DND-41 (cell line): Measurements from ENCODE around the gene FOXO3.

Experiments used
- ATAC-seq: fragments of 200-7000 bp; cut with Tn5 transposase; 3 replicates; pipeline ENCODE4 v1.9.1; 2021; ENCODE audit warnings: low read depth; ENCODE audit not compliant: insufficient read depth
- DNase-seq: peaks from one replicate; pipeline ENCODE4 v3.0.0-alpha.2; 2020
- H2AFZ ChIP-seq: 2 replicates; pipeline ENCODE4 v1.6.0; 2012; ENCODE audit warnings: low read depth, low read length
- H3K27ac ChIP-seq: 2 replicates; pipeline ENCODE4 v1.5.1; 2012; ENCODE audit warnings: low read length, inconsistent platforms
- H3K27me3 ChIP-seq: fragments of 200-600 bp; sonication (generic); 2 replicates; pipeline ENCODE4 v1.6.0; 2012; ENCODE audit warnings: low read length, mild to moderate bottlenecking, inconsistent platforms; ENCODE audit not compliant: insufficient read depth, poor library complexity
- H3K36me3 ChIP-seq: 2 replicates; pipeline ENCODE4 v1.5.1; 2012; ENCODE audit warnings: low read length, inconsistent platforms; ENCODE audit not compliant: insufficient read depth
- H3K4me1 ChIP-seq: 2 replicates; pipeline ENCODE4 v1.5.1; 2012; ENCODE audit warnings: mild to moderate bottlenecking, low read length; ENCODE audit not compliant: insufficient read depth
- H3K4me2 ChIP-seq: 2 replicates; pipeline ENCODE4 v1.6.0; 2012; ENCODE audit warnings: mild to moderate bottlenecking, moderate library complexity, low read length, inconsistent platforms; ENCODE audit not compliant: insufficient read depth
- H3K4me3 ChIP-seq, 2 experiments: fragments of 200-600 bp in 1 of 2; shearing (Covaris generic) in 1 of 2; 2 replicates each; pipeline ENCODE4 v1.5.1; 2012 to 2016; ENCODE audit warnings: inconsistent platforms in 2 of 2, low read length in 2 of 2, mild to moderate bottlenecking in 2 of 2, low read depth in 1 of 2, moderate library complexity in 1 of 2
- H3K79me2 ChIP-seq: 2 replicates; pipeline ENCODE4 v1.6.0; 2012; ENCODE audit warnings: low read length, inconsistent platforms; ENCODE audit not compliant: insufficient read depth
- H3K9ac ChIP-seq: 2 replicates; pipeline ENCODE4 v1.6.0; 2012; ENCODE audit warnings: low read depth, mild to moderate bottlenecking, inconsistent platforms, low read length, moderate library complexity
- H3K9me3 ChIP-seq: 2 replicates; pipeline ENCODE4 v1.5.1; 2012; ENCODE audit warnings: low read length, moderate library complexity, mild to moderate bottlenecking, inconsistent platforms; ENCODE audit not compliant: insufficient read depth, severe bottlenecking
- H4K20me1 ChIP-seq: 2 replicates; pipeline ENCODE4 v1.6.0; 2012; ENCODE audit warnings: low read length; ENCODE audit not compliant: insufficient read depth
- EZH2 ChIP-seq: IDR thresholded peaks from 3 replicates; pipeline ENCODE4 v1.6.1; 2012; ENCODE audit warnings: borderline replicate concordance, low read depth, mild to moderate bottlenecking, moderate library complexity, low read length, inconsistent platforms; ENCODE audit not compliant: severe bottlenecking
- TF ChIP-seq, protein P1 (sequence below): IDR thresholded peaks from 2 replicates; pipeline ENCODE4 v1.5.1; 2012; ENCODE audit warnings: borderline replicate concordance, low read length, moderate library complexity, mild to moderate bottlenecking; ENCODE audit not compliant: poor library complexity, severe bottlenecking; ENCODE audit errors: extremely low read depth

FOXO3 gene

DNA sequence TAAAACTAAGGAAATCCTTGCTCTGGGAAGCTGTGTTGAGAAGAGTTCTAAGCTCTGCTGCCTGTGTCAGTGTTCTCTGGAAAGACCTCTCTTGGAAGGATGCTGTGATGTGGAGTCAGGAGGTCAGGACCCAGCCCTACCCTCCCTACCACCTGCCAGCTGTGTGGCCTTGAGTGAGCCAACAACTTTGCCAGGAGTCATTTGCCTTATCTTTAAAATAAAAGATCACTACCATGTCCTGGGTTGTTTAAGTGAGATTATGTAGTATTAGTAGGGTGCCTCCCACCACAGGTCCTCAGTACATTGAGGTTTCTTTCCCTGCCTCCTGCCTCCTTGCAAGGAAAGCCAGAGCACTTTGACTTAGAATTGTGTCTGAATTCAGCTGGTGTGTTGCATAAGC lies 64.9 kb downstream of the FOXO3 start:
- Histone ChIP-seq H3K36me3 (no peaks in the 10 kb centered on the region), H3K9ac (no peak overlapping the region), H3K4me3 (no peak overlapping the region), H3K4me1 (peaks cover 23% of the 10 kb centered on the region), H3K4me2 (no peak overlapping the region), H3K27me3 (no peaks in the 10 kb centered on the region), H3K79me2 (peaks cover 52% of the 10 kb centered on the region), H4K20me1 (peaks cover 51% of the 10 kb centered on the region), H2AFZ (no peak overlapping the region), H3K27ac (no peak overlapping the region), H3K9me3 (no peaks in the 10 kb centered on the region)
- no peak for ATAC-seq
- TF ChIP-seq, protein P1, sequence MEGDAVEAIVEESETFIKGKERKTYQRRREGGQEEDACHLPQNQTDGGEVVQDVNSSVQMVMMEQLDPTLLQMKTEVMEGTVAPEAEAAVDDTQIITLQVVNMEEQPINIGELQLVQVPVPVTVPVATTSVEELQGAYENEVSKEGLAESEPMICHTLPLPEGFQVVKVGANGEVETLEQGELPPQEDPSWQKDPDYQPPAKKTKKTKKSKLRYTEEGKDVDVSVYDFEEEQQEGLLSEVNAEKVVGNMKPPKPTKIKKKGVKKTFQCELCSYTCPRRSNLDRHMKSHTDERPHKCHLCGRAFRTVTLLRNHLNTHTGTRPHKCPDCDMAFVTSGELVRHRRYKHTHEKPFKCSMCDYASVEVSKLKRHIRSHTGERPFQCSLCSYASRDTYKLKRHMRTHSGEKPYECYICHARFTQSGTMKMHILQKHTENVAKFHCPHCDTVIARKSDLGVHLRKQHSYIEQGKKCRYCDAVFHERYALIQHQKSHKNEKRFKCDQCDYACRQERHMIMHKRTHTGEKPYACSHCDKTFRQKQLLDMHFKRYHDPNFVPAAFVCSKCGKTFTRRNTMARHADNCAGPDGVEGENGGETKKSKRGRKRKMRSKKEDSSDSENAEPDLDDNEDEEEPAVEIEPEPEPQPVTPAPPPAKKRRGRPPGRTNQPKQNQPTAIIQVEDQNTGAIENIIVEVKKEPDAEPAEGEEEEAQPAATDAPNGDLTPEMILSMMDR, result no peak
- no peak for TF ChIP-seq EZH2
- no peak for DNase-seq

DNA sequence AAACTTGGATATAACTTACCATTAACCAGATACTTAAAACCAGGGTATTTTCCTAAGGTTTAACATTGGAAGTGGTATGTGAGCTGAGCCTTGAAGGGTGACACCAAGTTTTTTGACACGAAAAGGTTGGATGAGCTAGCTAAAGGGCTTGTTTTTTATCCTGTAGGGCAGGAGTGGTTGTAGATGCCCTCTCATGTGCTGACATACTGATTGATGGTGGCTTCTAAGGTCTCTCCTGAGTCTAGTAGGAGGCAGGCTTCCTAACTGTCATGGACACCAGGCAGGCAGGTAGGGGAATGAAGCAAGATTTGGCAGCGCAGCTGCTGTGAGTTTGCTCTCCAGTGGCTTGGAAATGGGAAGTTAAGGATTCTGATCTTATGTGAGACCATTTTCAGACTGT lies 66.1 kb downstream of the FOXO3 start:
- no peak overlapping the region for H3K4me2 ChIP-seq
- H3K9me3 ChIP-seq, result no peaks in the 10 kb centered on the region
- H3K27me3 ChIP-seq, result no peaks in the 10 kb centered on the region
- no peak overlapping the region for H3K9ac ChIP-seq
- DNase-seq (no peak), ATAC-seq (no peak)
- H3K27ac ChIP-seq, result no peak overlapping the region
- peaks cover 49% of the 10 kb centered on the region for H4K20me1 ChIP-seq
- H3K79me2 ChIP-seq, result peaks cover 53% of the 10 kb centered on the region
- H3K4me1 ChIP-seq, result peaks cover 31% of the 10 kb centered on the region
- TF ChIP-seq, protein P1, result no peak
- TF ChIP-seq EZH2, result no peak
- H3K36me3 ChIP-seq, result no peaks in the 10 kb centered on the region
- no peak overlapping the region for H2AFZ ChIP-seq
- H3K4me3 ChIP-seq, result no peak overlapping the region

DNA sequence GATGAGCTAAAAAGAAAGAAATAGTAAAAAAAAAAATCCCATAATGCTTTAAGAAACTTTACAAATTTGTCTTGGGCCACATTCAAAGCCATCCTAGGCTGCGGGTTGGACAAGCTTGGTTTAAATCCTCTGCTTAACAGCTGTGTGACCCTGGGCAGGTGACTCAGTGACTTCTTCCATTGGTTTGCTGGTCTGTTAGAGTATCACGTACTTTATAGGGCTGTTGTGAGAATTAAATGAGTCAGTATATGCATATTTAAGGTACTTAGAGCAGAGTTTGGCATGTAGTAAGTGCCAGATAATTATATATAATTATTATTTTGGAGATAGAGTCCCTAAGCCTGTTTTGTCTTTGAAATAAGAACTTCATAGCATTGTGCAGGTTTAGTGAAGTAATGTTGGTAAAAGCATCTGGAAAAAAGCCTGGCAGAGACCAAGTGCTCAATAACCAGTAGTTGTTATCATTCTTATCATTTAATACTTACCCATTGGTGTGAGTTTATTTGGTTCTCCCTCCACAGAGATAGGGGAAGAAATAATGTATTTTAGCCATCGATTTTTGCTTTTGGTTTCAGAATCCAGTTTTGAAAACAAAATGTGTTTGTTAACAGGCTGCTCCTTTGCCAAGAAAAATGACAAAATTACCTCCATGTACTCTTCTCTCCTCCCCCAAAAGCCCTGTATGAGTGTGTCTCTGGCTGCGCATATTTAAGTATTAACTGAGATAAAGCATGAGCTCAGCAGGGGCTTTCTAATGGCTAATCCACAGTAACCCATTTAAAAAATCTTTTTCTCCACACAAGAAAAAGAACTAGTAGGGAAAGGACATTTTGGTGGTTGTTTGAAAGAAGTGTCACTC lies 67.2 kb downstream of the FOXO3 start:
- H3K4me3 ChIP-seq, result no peak overlapping the region
- no peak for TF ChIP-seq EZH2
- TF ChIP-seq, protein P1, result no peak
- H4K20me1 ChIP-seq, result peaks cover 47% of the 10 kb centered on the region
- no peak for ATAC-seq
- DNase-seq, result no peak
- no peak overlapping the region for H3K9ac ChIP-seq
- H2AFZ ChIP-seq, result no peak overlapping the region
- no peak overlapping the region for H3K4me2 ChIP-seq
- no peaks in the 10 kb centered on the region for H3K27me3 ChIP-seq
- H3K36me3 ChIP-seq, result no peaks in the 10 kb centered on the region
- no peak overlapping the region for H3K27ac ChIP-seq
- no peaks in the 10 kb centered on the region for H3K9me3 ChIP-seq
- H3K4me1 ChIP-seq, result peaks cover 31% of the 10 kb centered on the region
- peaks cover 55% of the 10 kb centered on the region for H3K79me2 ChIP-seq
